Activated CD4-positive, alpha-beta T cell treated with anti-CD3 and anti-CD28 coated beads for 1 hour (primary cell): ENCODE data around the gene HTR3A.

Source experiments
- DNase-seq: peaks from one replicate; pipeline ENCODE4 v3.0.0-alpha.2; 2020

Gene HTR3A

GRCh38 chr11:113980785-113981184, 5.9 kb downstream of the HTR3A start:
- DNase-seq: no peak

DNA sequence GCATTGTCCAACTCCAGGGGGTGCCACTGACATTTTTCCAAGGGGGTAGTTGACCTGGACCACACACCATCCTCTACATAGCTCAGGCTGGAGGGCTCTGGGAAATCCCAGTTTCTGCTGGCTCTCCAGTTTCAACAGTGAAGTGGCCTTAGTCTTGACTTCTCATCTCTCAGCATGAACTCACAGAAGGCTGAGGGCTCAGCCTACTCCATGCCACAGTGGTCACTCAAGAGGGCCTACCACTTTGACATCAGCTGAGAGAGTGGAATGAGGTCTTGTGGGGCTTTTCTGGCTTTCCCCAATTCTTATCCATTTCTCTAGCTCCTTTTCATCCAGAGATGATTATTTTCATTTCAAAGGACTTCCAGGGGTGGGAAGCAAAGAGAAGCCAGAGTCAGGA, 7.4 kb downstream of the HTR3A start:
- no peak for DNase-seq

DNA sequence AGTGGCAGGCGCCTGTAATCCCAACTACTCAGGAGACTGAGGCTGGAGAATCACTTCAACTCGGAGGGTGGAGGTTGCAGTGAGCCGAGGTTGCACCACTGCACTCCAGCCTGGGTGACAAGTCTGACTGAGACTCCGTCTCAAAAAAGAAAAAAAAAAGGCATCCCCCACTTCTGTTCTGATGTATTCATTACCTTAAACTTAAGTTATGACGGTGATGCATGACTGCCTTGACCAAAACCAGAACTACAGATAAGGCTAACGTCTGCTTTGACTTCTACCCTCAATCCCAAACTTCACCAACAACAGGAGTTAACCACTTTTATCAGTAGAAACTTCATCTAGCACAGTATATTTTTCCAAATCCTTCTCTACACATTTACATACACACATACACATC, 9.9 kb downstream of the HTR3A start:
- no peak for DNase-seq

- DNase-seq: no peak
Observed at GRCh38 chr11:113985906-113986305, 11.0 kb downstream of the HTR3A start.

GRCh38 chr11:113986351-113987140, 11.6 kb downstream of the HTR3A start:
- no peak for DNase-seq

DNA sequence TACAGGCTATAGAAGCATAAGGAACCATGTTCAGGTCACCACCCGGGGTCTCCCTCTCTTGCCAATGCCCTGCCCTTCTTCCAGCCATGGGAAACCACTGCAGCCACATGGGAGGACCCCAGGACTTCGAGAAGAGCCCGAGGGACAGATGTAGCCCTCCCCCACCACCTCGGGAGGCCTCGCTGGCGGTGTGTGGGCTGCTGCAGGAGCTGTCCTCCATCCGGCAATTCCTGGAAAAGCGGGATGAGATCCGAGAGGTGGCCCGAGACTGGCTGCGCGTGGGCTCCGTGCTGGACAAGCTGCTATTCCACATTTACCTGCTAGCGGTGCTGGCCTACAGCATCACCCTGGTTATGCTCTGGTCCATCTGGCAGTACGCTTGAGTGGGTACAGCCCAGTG, 14.5 kb downstream of the HTR3A start:
- DNase-seq: no peak

DNA sequence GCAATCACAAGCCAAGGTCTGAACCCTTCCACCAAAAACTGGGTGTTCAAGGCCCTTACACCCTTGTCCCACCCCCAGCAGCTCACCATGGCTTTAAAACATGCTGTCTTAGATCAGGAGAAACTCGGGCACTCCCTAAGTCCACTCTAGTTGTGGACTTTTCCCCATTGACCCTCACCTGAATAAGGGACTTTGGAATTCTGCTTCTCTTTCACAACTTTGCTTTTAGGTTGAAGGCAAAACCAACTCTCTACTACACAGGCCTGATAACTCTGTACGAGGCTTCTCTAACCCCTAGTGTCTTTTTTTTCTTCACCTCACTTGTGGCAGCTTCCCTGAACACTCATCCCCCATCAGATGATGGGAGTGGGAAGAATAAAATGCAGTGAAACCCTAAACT, 15.0 kb downstream of the HTR3A start:
- no peak for DNase-seq

DNA sequence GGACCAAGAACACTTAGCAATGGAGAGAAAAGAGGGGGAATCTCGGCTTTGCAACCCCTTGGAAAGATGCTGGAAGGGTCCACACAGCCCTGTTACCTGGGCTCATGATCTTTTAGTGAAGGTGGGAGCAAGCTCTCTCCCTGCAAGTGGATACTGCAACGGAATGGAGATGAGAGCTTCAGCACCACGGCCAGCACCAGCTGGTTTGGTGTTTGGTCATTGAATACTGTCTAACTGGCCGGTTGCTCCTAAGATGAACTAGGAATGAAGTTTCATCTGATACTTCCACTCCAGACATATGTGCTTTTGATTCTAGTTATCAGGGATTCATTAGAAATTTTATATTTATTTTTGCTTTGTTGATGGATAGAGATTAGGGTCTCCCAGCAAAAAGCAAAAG, 16.3 kb downstream of the HTR3A start:
- DNase-seq: no peak

DNA sequence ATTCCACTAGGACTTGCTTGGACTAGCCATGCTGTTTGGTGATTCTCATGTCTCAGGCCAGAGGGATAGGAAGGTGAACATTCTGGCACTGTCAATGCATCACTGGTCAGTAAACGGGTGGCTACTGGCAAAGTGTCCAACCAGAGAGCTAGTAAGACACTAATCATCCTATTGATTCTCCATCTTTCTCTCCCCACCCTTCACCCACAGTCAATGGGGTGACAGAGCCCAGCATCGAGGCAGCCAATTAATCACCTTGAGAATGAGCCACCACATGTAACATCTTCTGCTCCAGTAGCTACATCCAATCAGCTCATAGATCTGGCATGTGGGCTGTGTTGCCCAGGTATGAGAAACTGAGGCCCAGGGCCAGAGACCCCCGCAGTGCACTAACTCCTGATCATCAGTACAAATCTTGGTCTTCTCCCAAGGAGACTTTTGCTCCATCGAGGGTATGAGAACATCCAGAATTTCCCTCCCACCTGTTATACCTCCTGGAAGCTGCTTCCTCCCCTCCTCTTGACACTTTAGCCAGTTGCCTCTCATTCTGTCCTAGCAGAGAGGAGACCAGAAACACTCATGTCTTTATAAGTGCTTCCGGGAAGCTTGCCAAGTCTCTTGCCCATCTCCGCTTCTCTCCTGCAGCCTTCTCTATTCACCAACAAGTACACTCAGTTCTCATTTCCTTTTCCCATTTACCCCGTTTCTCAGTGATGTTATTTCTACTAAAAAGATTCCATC, 17.0 kb downstream of the HTR3A start:
- no peak for DNase-seq

DNA sequence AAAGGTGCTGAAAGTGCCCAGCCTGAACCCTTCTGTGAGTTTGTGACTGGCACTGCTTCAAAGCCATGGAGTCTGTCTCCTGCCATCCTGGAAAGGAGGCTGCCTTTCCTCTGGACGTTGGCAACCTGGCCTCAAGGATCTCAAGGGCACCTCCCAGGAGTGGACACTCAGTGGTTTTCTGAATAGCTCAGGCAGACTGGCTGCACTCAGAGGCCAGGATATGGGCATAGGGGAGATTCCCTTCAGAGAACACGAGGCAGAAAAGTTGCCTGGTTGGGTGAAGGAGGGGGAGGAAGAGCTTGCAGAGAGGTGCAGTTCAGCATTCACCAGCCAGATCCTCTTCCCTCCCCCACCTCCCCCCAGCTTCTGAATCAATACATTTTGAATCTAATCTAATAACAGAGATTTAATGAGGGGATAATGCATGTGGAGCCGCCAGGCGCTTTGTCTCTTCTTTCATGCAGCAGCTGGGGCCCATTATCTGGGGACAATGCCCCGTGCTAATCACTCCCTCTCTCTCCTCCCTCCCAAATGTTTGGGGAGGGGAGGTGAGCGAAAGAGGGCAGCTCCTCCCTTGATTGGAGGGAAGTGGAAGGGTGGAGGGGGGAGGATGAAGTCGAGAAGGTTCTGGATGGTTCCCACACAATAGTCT, 17.7 kb downstream of the HTR3A start:
- DNase-seq: no peak

DNA sequence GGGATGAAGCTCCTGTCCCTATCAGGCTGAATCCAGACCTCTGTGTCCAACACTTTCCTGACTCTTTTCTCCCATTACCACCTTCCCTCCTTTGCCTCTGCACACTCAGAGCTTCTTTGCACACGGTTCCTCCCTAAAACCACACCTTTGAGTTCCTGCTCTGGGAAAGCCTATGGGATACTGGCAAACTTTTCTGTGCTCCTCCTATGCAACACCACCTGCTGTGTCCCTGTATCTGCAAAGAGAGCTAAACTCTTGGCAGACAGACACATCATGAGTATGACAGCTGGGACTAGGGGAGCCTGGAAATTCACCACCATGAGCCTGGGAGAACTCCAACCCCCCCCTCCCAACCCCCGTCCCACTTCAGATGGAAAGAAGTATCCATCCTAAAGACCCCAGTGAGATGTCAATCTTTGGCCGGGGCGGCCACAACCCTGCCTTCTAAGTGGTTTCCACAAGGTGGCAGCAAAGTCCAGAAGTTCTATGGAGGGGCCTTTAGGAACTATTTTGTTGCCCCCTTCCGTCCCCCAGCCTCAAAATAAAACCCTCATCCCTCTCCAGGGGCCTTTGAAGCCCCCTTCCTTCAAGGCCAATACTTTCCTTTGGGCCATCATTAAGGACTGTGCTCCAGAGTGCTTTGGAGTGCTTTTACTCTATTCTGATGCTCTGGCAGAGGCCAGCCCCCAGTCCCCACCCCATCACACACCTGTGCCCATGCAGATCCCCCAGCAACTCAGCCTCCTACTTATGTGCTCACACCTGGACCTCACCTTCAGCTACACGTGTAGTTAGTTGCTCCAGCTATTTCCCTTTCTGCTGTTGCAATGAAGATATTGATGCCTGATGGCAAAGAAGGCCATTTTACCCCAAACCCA, 19.4 kb downstream of the HTR3A start:
- peak; percentile 21 for DNase-seq

GRCh38 chr11:113997473-113997872, 22.6 kb downstream of the HTR3A start:
- no peak for DNase-seq

DNA sequence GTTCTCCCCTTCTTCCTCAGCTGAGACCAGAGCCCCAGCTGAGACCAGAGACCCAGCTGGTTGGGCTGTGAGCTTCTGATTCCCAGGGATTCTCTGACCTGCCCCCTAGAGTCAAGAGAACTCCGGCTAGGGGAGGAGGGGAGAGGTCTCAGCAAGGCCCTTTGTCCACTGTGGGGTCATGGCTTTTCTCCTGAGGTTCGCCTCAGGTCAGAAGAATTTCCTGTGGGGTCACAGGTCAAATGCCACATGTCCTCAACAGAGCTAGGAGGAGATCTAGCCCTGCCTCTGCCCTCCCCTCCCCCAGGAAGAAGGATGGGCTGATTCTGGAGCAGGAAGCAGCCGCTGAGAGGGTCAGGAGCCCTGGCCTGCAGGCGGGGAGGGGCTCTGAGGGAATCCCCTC, 23.7 kb downstream of the HTR3A start:
- no peak for DNase-seq

DNA sequence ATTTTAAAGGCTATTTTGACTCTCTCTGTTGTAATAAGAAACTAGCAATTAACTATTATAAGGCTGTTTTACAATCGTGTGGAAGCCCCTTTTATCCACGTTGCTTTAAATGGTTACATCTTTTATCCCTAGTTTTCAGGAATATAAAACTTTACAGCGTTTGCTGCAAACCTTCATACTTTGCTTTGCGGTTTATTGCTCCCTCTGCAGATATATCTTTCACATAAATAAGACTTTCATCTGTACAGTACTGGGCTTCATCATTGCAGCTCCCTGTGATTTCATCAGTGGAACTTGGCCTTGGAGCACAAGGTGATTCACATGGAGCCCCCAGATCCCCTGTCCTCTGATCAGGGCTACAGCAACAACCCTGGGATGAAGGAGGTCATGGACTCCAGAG, 25.6 kb downstream of the HTR3A start:
- DNase-seq: no peak

DNA sequence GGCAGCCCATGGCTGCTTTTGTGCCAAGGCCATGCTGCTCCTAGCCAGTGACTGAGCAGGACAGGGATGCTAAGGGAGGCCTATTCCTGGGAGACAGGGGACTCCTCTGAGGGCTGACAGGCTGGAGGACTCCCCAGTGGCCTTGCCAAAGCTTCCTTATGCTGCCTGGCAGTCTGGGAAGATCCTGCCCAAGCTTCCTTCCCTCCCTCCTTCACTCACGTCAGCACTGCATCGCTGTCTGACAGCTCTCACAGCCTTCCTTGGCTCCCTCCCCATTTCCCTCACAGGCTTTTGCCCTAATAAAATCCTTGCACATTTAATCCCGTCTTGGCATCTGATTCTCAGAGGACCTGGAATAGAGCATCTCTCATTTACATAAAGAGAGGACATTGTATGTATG, 26.5 kb downstream of the HTR3A start:
- DNase-seq: no peak

- no peak for DNase-seq
Observed at GRCh38 chr11:114008331-114008730, 33.4 kb downstream of the HTR3A start.

- DNase-seq: no peak
Observed at GRCh38 chr11:114010931-114011330, 36.0 kb downstream of the HTR3A start.

GRCh38 chr11:114011443-114011842, 36.5 kb downstream of the HTR3A start:
- no peak for DNase-seq

- no peak for DNase-seq
Observed at GRCh38 chr11:114015117-114015516, 40.2 kb downstream of the HTR3A start.

GRCh38 chr11:114016986-114017385, 42.1 kb downstream of the HTR3A start:
- DNase-seq: no peak

DNA sequence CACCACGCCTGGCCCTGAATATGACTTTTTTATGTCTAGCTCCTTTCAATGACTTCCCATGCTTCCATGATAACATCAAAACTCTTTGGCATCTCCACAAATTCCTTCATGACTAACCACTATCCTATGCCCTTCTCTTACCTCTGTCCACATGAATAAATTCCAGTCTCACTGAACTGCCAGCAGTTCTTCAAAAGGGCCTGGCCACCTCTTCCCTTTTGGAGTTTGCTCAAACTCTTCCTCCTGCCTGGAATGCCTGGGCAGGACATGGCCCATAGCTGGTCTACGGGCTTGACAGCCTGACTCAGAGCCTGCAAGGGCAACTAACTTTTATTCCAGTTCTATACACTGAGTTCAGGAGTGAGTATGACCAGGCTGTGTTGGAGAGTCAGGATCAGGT, 42.8 kb downstream of the HTR3A start:
- no peak for DNase-seq

DNA sequence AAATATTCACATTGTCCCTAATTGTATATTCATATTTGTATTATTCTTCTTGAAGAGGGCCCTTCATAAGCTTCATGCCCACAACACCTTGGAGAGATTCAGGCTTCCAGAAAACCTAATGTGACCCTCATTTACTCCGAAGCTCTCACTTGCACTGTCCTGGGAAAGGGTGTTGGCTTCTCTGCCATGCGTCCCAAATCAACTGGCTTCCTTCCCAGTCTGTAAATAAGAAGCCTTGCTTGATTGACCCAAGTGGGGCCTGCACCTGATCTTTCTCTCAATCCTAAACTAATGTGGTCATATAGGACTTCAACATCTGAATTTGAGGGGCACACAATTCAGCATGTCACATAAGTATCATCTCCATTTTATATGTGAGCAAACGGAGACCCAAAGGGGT, 44.1 kb downstream of the HTR3A start:
- DNase-seq: no peak

GRCh38 chr11:114019574-114019973, 44.7 kb downstream of the HTR3A start:
- DNase-seq: no peak
